Stimulated activated CD4-positive, alpha-beta T cell treated with anti-CD3 and anti-CD28 coated beads, Interleukin-4, amount 100 ng/mL, for 24 hours (primary cell): ENCODE results near the gene DGKI.
"Not testable (repeated sequence)": the region's sequence is repeated elsewhere in the genome, so short reads cannot be mapped to it uniquely, and the experiment has no call there.

Source experiments
- DNase-seq: peaks from one replicate; pipeline ENCODE4 v3.0.0-alpha.2; 2020

The DGKI gene

DNA sequence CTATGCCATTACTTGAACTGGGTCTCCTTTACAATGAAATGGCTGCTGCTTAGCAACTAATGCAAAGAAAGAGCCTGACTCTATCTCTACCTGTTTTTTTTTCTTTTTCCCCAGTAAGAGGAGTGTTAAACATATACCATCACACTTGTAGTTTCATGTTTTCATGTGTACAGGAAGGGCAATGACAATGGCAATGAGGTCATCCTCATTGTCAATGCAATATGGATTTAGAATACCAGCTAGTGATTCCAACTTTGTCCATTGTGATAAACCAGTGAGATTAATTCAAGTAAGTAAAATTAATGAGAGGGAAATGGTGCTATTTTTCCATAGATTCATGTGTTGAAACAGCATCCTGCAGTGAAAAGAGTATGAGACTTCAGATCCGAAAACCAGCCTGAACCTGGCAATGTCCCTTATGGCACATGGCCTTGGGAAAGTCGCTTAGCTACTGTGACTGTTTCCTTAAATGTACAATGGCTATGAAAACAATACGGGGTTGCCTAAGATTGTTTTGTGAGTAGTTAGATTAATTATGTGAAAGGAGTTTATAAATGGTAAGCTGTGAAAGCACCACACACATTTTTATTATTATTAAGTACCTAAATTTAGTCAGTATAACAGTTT, 11.2 kb downstream of the DGKI start:
- DNase-seq = no peak

- DNase-seq = no peak
Observed at GRCh38 chr7:137834552-137834951, 12.2 kb downstream of the DGKI start.

GRCh38 chr7:137832990-137833389, 13.8 kb downstream of the DGKI start:
- not testable (repeated sequence) for DNase-seq

DNA sequence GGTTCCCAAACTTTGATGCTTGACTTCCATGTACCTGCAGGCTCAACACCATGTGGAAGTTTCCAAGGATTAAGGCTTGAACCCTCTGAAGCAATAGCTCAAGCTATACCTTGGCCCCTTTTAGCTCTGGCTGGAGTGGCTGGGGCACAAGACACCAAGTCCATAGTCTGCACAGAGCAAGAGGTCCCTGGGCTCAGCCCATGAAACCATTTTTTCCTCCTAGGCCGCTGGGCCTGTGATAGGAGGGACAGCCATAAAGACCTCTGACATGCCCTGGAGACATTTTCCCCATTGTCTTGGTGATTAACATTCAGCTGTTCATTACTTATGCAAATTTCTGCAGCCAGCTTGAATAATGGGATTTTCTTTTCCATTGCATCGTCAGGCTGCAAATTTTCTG, 14.4 kb downstream of the DGKI start:
- DNase-seq = no peak

DNA sequence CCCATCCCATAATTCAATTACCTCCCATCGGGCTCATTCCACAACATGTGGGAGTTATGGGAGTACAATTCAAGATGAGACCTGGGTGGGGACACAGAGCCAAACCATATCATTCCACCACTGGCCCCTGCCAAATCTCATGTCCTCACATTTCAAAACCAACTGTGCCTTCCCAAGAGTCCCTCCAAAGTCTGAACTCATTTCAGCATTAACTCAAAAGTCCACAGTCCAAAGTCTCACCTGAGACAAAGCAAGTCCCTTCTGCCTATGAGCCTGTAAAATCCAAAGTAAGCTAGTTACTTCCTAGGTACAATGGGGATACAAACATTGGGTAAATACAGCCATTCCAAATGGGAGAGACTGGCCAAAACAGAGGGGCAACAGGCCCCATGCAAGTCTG, 15.2 kb downstream of the DGKI start:
- DNase-seq = not testable (repeated sequence)

GRCh38 chr7:137829337-137829992, 17.3 kb downstream of the DGKI start:
- no peak for DNase-seq

- DNase-seq = no peak
Observed at GRCh38 chr7:137828456-137828855, 18.3 kb downstream of the DGKI start.

DNA sequence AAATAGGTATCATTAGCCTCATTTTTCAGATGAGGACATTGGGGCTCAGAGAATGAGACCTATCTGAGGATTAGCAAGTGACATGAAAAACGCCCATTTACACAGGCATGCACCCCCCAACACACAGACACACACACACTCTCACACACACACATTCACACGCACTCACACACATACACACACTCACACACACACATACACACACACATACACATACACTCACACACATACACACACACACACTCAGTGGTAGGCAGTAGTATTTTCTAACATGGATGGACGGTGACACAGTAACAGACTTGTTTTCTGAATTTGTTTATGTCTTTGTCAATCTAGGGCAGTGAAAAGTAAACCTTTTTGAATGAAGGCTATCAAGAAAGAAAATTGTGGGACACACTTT, 21.3 kb downstream of the DGKI start:
- DNase-seq = no peak

DNA sequence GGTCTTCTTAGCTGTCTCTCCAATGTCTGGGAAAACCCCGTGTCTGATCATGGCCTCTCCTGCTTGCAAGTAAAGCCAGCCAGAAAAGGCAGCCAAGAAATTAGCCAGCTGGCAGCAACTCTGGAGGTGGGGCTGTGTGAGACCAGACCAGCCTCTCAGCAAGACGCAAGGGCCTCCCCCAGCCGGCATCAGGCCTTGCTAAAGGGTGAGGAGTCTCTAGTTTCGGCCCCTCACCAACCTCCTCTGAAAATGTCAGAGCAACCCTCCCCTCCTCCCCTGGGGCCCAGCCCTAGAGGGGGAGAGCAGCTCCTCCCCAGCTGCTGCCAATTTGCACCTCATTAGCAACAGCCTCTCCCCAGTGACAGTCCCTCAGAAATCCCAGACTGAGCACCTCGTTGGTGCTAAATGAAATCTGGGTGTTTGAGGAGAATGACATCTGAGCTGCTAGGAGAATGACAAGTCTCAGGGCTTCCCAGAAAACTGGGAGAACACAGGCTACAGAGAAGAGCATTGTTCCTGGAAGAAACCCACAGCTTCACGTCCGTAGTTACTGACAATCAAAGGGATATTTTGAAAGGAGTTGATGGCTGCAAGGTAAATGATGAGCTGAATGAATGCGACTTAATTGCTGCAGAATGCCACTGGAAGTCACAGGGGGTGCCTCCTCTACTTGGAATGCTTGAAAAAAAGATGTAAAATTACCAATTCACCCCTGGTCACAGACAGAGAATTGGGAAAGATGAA, 25.9 kb downstream of the DGKI start:
- no peak for DNase-seq

- DNase-seq = no peak
Observed at GRCh38 chr7:137820156-137820555, 26.6 kb downstream of the DGKI start.

- DNase-seq = no peak
Observed at GRCh38 chr7:137818036-137818435, 28.7 kb downstream of the DGKI start.

- DNase-seq = no peak
Observed at GRCh38 chr7:137816696-137817320, 30.0 kb downstream of the DGKI start.

GRCh38 chr7:137813541-137813940, 33.2 kb downstream of the DGKI start:
- no peak for DNase-seq

DNA sequence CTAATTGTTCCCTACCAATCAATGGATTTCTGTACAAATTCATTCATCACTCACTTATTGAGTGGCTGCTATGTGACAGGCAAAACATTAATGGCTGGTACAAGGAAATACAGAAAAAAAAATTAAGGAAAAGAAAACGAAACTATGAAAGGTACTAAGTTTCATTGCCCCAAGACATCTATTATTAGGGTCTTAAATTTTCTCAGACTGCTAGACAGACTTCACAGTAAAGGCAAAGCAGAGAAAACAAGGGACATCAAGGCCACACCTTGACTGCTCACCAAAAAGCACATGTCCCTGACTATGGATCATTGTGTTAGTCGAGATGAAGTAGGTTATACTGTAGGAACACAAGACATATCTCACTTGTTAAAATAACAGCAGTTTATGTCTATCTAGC, 36.5 kb downstream of the DGKI start:
- no peak for DNase-seq

DNA sequence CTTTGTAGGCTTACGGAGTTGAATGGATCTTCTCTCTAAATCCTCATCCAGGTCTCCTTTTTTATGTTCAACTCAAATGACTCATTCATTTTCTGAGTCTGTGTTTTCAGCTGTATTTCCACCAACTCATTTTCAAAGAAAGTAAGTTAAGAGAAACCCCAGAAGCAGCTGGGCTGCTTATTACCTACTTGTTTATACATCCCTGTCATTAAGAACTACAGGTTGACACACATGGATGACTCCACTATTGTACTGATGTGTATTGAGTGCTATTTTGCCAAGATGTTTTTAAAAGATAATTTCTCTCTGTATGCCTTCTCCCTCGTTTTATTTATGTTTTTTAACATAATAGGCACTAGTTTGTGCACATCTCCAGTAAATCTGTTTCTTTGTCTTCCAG, 41.9 kb downstream of the DGKI start:
- no peak for DNase-seq

DNA sequence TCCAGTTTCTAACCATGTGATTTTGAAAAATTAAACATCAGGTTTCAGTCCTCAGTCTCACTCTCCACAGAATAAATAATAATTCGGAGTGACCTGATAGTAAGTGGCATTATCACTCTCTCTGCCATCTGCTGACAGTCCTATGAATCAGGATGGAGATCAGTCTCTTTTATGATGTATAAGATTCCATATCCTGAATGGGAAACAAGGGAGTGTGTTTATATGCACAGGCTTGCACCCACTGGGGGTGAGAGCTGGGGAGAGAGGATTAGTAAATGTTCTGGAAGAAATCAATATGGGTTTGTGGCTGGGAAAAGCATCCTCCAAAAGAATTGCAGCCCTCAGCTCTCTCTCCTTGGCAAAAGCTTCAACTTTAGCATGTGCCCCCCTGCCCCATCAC, 45.3 kb downstream of the DGKI start:
- no peak for DNase-seq

GRCh38 chr7:137801003-137801402, 45.8 kb downstream of the DGKI start:
- no peak for DNase-seq

DNA sequence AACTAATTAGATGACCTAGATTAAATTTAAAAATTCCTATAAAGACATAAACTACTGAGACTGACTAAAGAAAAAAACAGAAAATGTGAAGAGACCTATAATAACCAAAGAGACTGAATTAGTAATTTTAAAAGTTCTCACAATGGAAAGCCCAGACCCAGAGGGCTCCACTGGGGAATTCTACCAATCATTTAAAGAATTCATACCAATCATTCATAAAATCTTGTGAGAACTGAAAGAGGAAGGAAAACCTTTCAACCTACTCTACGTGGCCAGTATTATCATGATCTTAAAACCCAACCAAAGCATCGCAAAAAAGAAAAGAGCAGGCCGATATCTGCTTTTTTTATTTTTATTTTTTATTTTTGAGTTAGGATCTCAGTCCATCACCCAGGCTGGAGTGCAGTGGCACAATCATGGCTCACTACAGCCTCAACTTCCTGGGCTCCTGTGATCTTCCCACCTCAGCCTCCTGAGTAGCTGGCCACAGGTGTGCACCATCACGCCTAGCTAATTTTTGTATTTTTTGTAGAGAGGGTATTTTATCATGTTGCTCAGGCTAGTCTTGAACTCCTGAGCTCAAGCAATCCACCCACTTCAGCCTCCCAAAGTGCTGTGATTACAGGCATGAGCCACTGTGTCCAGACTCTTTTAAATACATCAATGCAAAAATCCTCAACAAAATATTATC, 48.6 kb downstream of the DGKI start:
- DNase-seq = no peak

DNA sequence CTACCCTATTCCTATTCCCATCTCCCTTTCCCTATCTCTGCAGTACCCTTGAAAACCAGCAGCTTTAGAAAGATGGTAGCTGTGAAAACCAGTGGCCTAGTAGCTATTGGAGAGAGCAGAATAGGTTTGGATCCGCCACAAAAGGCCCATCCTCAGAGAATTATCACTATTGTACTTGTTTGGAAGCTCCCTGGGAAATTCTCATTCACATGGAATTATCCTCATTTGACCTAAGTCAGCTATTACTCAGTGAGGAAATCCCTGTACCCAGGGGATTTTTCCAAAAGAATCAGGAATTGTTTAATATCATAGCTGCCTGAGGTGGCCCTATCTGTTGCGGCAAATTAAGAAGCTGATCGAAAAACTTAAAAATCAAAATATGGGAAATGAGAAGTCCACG, 51.6 kb downstream of the DGKI start:
- DNase-seq = no peak

- no peak for DNase-seq
Observed at GRCh38 chr7:137791930-137792329, 54.8 kb downstream of the DGKI start.

- no peak for DNase-seq
Observed at GRCh38 chr7:137790828-137791227, 55.9 kb downstream of the DGKI start.

GRCh38 chr7:137789215-137789882, 57.4 kb downstream of the DGKI start:
- no peak for DNase-seq
